CD4-positive, alpha-beta T cell (primary cell): ENCODE data around the gene GATA5. TPM values are rescaled to one million over a fixed set of nuclear protein-coding genes. Genes with fewer than 3 reads are reported as not detected.

Experiments used
- ATAC-seq: fragments of 200-7000 bp; cut with Tn5 transposase; one replicate; pipeline ENCODE4 v1.10.0; 2022; ENCODE audit warnings: mild to moderate bottlenecking; ENCODE audit not compliant: poor library complexity
- CTCF ChIA-PET: fragments of 350-600 bp; sonication (Branson Sonifier 250); formaldehyde crosslinking; loops from one replicate; lab custom pipeline; 2021; ENCODE audit warnings: antibody characterized with exemption, inconsistent platforms; lab: Charles Lee
- POLR2A ChIA-PET: fragments of 350-600 bp; sonication (Branson Sonifier 250); formaldehyde crosslinking; loops from one replicate; lab custom pipeline; 2021; ENCODE audit warnings: antibody characterized with exemption, inconsistent platforms; lab: Charles Lee
- DNase-seq, 14 experiments: peaks; one replicate each; pipeline ENCODE4 v3.0.0-alpha.2; 2013 to 2020; ENCODE audit warnings: mixed read lengths in 2 of 14
- H3K27ac ChIP-seq, 2 donors: one replicate each; pipeline versions ENCODE4 v1.5.1 to v1.7.0; 2013; ENCODE audit warnings: low read length in 2 of 2, low read depth in 1 of 2, mild to moderate bottlenecking in 1 of 2
- H3K27me3 ChIP-seq, 2 experiments: 1 replicate in 1 of 2; 2 replicates in 1 of 2; pipeline versions ENCODE4 v1.6.1 to v1.7.0; 2013; ENCODE audit warnings: low read length in 2 of 2, control low read depth in 1 of 2, mild to moderate bottlenecking in 1 of 2, moderate library complexity in 1 of 2; ENCODE audit not compliant: insufficient read depth in 2 of 2, control insufficient read depth in 1 of 2
- H3K36me3 ChIP-seq: one replicate; pipeline ENCODE4 v1.6.1; 2013; ENCODE audit warnings: low read length, control low read depth; ENCODE audit not compliant: insufficient read depth
- H3K4me1 ChIP-seq: one replicate; pipeline ENCODE4 v1.6.1; 2013; ENCODE audit warnings: low read length, control low read depth; ENCODE audit not compliant: insufficient read depth
- H3K4me3 ChIP-seq: one replicate; pipeline ENCODE4 v1.5.1; 2013; ENCODE audit warnings: mild to moderate bottlenecking, low read length, moderate library complexity
- H3K9me3 ChIP-seq, 2 experiments: 1 replicate in 1 of 2; 2 replicates in 1 of 2; pipeline versions ENCODE4 v1.6.1 to v1.7.0; 2013; ENCODE audit warnings: low read length in 2 of 2, mild to moderate bottlenecking in 2 of 2, control low read depth in 1 of 2, moderate library complexity in 1 of 2; ENCODE audit not compliant: control insufficient read depth in 1 of 2, insufficient read depth in 1 of 2
- H3K27ac Mint-ChIP-seq: one replicate; pipeline ENCODE4 v1.8.0; 2020; ENCODE audit warnings: mixed read lengths
- H3K27me3 Mint-ChIP-seq: one replicate; pipeline ENCODE4 v1.8.0; 2021; ENCODE audit warnings: mixed read lengths
- H3K36me3 Mint-ChIP-seq: one replicate; pipeline ENCODE4 v1.8.0; 2021; ENCODE audit warnings: low read depth, mixed read lengths
- H3K4me1 Mint-ChIP-seq: one replicate; pipeline ENCODE4 v1.8.0; 2021; ENCODE audit warnings: low read depth, mixed read lengths
- H3K4me3 Mint-ChIP-seq: one replicate; pipeline ENCODE4 v1.8.0; 2020; ENCODE audit warnings: mild to moderate bottlenecking, mixed read lengths
- H3K9me3 Mint-ChIP-seq: one replicate; pipeline ENCODE4 v1.8.0; 2020; ENCODE audit warnings: mixed read lengths
- intact Hi-C, 2 experiments: fragments of 100-400 bp; cut with DNase I in 1 of 2; cut with micrococcal nuclease in 1 of 2; formaldehyde crosslinking; loops; one replicate each; pipeline versions ENCODE4 v1.15.1 to v1.9.0; 2023 to 2025; cut with DNase I, micrococcal nuclease
- total RNA-seq, 174 experiments: library from RNA in 2 of 174; stranded (reverse) in 2 of 174; gene quantifications; one replicate each; pipeline ENCODE4 v1.2.3 and lab custom pipeline; 2021 to 2026
- TF ChIP-seq, protein P1 (sequence below): fragments of 200-600 bp; IDR thresholded peaks from one replicate; pipeline ENCODE4 v1.8.0; 2022; ENCODE audit warnings: antibody characterized with exemption, mild to moderate bottlenecking

GATA5 gene
- total RNA-seq, 2 experiments from 2014 or later = not detected

DNA sequence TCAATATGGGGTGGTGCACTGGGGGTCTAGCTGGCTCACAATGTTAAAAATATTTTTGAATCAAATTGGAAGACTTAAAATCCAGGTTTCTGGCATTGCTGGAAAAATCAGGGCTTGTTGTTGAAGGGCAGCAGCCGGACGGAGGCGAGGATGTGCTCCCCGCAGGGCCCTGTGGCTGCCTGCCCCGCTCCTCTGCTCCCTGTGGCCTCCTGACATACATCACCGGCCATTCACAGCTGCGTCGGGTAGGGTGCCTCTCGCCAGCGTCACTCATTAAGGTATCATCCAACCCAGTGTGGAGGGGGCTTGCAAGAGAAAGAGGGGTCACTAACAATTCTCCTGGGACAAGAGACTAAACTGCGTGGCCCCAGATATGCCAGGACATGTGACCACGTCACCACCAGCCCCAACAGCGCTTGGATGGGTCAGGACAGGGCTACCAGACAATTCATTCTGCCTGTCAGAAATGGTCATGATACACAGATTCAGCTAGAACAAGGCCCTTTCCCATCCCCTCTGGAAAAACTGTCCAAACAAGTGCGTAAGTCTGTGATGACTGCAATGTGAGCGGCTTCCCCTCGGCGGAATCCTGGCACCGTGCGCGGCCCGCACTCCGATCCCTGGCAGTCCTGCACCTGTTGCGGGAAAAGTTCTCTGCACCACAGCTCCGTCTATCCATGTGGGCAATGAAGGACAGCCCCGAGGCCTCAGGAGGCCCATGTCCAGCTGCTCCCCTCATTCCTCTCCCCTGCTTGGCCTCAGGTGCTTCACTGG lies 12.0 kb downstream of the GATA5 start:
- ChIA-PET POLR2A (no interaction called here), CTCF (no interaction called here)
- Mint-ChIP-seq H3K36me3 (no peaks in the 10 kb centered on the region), H3K27me3 (peaks cover 3% of the 10 kb centered on the region), H3K9me3 (no peaks in the 10 kb centered on the region), H3K4me1 (no peaks in the 10 kb centered on the region), H3K27ac (no peak overlapping the region), H3K4me3 (no peak overlapping the region)
- H3K27me3 ChIP-seq = peaks cover 0 to 2% of the 10 kb centered on the region in 2 experiments
- DNase-seq (no peak), ATAC-seq (no peak)
- H3K4me3 ChIP-seq = no peak overlapping the region
- no peaks in the 10 kb centered on the region for H3K9me3 ChIP-seq
- no peaks in the 10 kb centered on the region for H3K4me1 ChIP-seq
- TF ChIP-seq, protein P1, sequence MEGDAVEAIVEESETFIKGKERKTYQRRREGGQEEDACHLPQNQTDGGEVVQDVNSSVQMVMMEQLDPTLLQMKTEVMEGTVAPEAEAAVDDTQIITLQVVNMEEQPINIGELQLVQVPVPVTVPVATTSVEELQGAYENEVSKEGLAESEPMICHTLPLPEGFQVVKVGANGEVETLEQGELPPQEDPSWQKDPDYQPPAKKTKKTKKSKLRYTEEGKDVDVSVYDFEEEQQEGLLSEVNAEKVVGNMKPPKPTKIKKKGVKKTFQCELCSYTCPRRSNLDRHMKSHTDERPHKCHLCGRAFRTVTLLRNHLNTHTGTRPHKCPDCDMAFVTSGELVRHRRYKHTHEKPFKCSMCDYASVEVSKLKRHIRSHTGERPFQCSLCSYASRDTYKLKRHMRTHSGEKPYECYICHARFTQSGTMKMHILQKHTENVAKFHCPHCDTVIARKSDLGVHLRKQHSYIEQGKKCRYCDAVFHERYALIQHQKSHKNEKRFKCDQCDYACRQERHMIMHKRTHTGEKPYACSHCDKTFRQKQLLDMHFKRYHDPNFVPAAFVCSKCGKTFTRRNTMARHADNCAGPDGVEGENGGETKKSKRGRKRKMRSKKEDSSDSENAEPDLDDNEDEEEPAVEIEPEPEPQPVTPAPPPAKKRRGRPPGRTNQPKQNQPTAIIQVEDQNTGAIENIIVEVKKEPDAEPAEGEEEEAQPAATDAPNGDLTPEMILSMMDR = no peak
- intact Hi-C loops = no loop called here
- no peaks in the 10 kb centered on the region for H3K36me3 ChIP-seq
- H3K27ac ChIP-seq = no peak overlapping the region

DNA sequence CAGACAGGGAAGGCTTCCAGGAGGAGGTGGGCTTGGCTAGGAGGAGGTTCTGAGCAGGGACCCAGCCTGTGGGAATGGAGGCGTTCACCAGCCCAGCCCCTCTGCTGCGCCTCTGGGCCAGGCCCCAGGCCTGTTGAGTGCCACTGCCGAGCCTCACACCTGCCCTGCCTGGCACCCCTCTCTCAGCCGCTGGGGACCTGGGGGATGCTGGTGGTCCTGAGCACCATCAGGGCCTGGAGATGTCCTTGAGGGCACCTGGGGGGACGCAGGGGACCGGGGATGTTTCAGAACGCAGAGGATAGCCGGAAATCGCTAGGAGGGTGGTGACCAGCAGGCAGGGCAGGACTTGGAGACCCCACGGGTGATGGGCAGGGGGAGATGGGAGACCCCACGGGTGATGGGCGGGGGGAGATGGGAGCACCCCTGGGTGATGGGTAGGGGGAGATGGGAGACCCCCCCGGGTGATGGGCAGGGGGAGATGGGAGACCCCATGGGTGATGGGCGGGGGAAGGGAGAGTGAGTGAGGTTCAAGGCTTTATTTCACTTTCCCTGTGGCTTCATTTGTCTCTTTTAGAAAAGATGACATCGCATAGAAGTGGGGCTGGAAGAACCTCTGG lies 12.7 kb downstream of the GATA5 start:
- intact Hi-C loops = no loop called here
- POLR2A ChIA-PET = no interaction called here
- no peak overlapping the region for H3K4me3 ChIP-seq
- H3K27me3 Mint-ChIP-seq = peaks cover 3% of the 10 kb centered on the region
- DNase-seq (no peak), ATAC-seq (no peak)
- H3K4me1 Mint-ChIP-seq = no peaks in the 10 kb centered on the region
- H3K27ac Mint-ChIP-seq = no peak overlapping the region
- H3K36me3 ChIP-seq = no peaks in the 10 kb centered on the region
- TF ChIP-seq, protein P1 = no peak
- H3K36me3 Mint-ChIP-seq = no peaks in the 10 kb centered on the region
- H3K9me3 Mint-ChIP-seq = no peaks in the 10 kb centered on the region
- no peaks in the 10 kb centered on the region for H3K4me1 ChIP-seq
- H3K27ac ChIP-seq = no peak overlapping the region
- H3K4me3 Mint-ChIP-seq = no peak overlapping the region
- CTCF ChIA-PET = no interaction called here
- H3K9me3 ChIP-seq = no peaks in the 10 kb centered on the region
- peaks cover 0 to under 1% of the 10 kb centered on the region in 2 experiments for H3K27me3 ChIP-seq

DNA sequence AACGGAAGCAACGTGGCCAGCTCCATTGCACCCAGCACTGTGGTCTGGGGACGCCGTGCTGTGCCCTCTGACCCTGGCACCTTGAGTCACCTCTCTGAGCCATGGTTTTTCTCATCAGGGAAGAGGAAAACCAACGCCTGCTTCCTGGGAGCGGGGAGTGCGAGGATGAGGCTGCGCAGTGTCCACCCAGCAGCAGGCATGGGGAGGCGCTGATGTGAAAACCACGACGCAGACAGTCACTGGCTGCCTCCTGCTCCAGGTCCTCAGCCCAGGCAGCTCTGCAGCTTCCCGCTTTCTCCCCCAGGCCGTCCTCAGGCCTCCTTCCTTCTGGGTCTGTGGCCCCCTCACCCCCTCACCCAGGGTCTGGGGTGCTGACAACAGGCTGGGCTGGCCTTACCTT lies 14.0 kb downstream of the GATA5 start:
- DNase-seq (no peak), ATAC-seq (no peak)
- intact Hi-C loops = no loop called here
- no peaks in the 10 kb centered on the region for H3K4me1 Mint-ChIP-seq
- no peak overlapping the region for H3K4me3 Mint-ChIP-seq
- peaks cover 8% of the 10 kb centered on the region for H3K27me3 Mint-ChIP-seq
- ChIA-PET CTCF (no interaction called here), POLR2A (no interaction called here)
- TF ChIP-seq, protein P1 = no peak
- Histone ChIP-seq H3K9me3 (no peaks in the 10 kb centered on the region), H3K4me1 (no peaks in the 10 kb centered on the region), H3K36me3 (no peaks in the 10 kb centered on the region), H3K4me3 (no peak overlapping the region), H3K27ac (no peak overlapping the region), H3K27me3 (no peaks in the 10 kb centered on the region)
- no peaks in the 10 kb centered on the region for H3K9me3 Mint-ChIP-seq
- H3K27ac Mint-ChIP-seq = no peak overlapping the region
- H3K36me3 Mint-ChIP-seq = no peaks in the 10 kb centered on the region
